ENCODE data around the gene AUTS2.

AUTS2 gene

DNA sequence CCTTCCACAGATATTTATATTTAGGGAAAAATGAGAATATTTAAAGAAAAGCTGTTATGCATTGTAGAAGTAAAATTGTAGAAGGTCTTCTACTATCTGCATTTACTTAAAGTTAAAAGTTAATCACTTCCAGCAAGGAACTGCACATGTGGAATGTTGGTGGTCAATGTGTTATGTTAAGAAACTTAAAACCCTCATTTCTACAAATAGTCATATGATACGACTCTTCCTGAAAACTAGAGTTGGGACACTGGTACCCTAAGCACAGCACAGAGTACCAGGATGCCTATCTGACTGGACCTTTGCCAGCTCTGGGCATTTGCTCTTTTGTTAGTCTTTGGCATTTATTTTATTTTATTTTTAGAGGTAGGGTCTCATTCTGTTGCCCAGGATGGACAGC lies 1009.5 kb downstream of the AUTS2 start:
- peaks cover under 1% of the 10 kb centered on the region for H3K4me1 Mint-ChIP-seq
- H3K27me3 Mint-ChIP-seq (ENCODE audit: low read depth): peaks cover 9% of the 10 kb centered on the region
- no peak overlapping the region for H3K27ac Mint-ChIP-seq
- TF ChIP-seq, protein P1, sequence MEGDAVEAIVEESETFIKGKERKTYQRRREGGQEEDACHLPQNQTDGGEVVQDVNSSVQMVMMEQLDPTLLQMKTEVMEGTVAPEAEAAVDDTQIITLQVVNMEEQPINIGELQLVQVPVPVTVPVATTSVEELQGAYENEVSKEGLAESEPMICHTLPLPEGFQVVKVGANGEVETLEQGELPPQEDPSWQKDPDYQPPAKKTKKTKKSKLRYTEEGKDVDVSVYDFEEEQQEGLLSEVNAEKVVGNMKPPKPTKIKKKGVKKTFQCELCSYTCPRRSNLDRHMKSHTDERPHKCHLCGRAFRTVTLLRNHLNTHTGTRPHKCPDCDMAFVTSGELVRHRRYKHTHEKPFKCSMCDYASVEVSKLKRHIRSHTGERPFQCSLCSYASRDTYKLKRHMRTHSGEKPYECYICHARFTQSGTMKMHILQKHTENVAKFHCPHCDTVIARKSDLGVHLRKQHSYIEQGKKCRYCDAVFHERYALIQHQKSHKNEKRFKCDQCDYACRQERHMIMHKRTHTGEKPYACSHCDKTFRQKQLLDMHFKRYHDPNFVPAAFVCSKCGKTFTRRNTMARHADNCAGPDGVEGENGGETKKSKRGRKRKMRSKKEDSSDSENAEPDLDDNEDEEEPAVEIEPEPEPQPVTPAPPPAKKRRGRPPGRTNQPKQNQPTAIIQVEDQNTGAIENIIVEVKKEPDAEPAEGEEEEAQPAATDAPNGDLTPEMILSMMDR (IDR thresholded peaks at IDR 0.05; ENCODE audit: unreplicated experiment in 3 of 3): no peak
- H3K9me3 Mint-ChIP-seq: peaks cover 4% of the 10 kb centered on the region
- H3K36me3 Mint-ChIP-seq (ENCODE audit: low read depth): peaks cover 25% of the 10 kb centered on the region
- no peak overlapping the region for H3K4me3 Mint-ChIP-seq

DNA sequence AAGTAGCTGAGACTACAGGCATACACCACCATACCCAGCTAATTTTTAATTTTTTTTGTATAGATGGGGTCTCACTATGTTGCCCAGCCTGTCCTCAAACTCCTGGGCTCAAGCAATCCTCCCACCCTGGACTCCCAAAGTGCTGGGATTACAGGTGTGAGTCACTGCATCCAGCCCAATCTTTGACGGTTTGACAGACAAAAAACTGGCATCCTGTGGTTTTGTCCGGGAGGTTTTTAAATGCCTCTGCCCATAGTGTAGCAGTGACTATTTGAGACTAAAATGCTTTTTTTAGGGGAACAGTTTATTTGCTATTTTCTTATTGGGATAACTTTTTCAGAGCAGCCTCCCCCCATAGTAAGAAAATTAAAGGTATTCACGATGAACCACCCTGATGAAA lies 1010.0 kb downstream of the AUTS2 start:
- H3K4me3 Mint-ChIP-seq: no peak overlapping the region
- H3K9me3 Mint-ChIP-seq: peaks cover 4% of the 10 kb centered on the region
- no peak overlapping the region for H3K27ac Mint-ChIP-seq
- H3K27me3 Mint-ChIP-seq (ENCODE audit: low read depth): peaks cover 12% of the 10 kb centered on the region
- peaks cover 21% of the 10 kb centered on the region for H3K36me3 Mint-ChIP-seq (ENCODE audit: low read depth)
- H3K4me1 Mint-ChIP-seq: peaks cover 5% of the 10 kb centered on the region
- TF ChIP-seq, protein P1 (IDR thresholded peaks at IDR 0.05; ENCODE audit: unreplicated experiment in 3 of 3): no peak

DNA sequence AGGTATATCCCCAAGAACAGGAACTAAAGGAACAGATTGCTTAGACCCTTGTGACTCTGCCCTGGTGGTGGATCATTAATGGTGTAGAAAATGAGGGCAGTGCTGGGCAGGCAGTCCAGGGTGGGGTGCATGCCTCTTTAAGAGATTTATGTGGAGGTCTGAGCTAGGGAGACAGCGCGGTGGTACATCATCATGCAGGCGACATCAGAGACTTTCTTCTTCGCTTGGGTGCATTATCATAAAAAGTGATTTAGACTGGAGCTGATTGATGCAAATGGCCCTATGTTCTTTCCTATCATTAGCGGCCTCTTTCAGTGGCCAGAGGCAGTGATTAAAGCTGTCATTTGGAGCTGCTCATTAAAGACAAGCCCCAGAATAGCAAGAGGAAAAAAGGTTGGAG lies 1014.5 kb downstream of the AUTS2 start:
- peaks cover 4% of the 10 kb centered on the region for H3K36me3 Mint-ChIP-seq (ENCODE audit: low read depth)
- no peak overlapping the region for H3K27ac Mint-ChIP-seq
- H3K4me3 Mint-ChIP-seq: no peak overlapping the region
- peaks cover 25% of the 10 kb centered on the region for H3K4me1 Mint-ChIP-seq
- TF ChIP-seq, protein P1 (IDR thresholded peaks at IDR 0.05; ENCODE audit: unreplicated experiment in 3 of 3): no peak
- H3K9me3 Mint-ChIP-seq: no peaks in the 10 kb centered on the region
- peaks cover 27% of the 10 kb centered on the region for H3K27me3 Mint-ChIP-seq (ENCODE audit: low read depth)

DNA sequence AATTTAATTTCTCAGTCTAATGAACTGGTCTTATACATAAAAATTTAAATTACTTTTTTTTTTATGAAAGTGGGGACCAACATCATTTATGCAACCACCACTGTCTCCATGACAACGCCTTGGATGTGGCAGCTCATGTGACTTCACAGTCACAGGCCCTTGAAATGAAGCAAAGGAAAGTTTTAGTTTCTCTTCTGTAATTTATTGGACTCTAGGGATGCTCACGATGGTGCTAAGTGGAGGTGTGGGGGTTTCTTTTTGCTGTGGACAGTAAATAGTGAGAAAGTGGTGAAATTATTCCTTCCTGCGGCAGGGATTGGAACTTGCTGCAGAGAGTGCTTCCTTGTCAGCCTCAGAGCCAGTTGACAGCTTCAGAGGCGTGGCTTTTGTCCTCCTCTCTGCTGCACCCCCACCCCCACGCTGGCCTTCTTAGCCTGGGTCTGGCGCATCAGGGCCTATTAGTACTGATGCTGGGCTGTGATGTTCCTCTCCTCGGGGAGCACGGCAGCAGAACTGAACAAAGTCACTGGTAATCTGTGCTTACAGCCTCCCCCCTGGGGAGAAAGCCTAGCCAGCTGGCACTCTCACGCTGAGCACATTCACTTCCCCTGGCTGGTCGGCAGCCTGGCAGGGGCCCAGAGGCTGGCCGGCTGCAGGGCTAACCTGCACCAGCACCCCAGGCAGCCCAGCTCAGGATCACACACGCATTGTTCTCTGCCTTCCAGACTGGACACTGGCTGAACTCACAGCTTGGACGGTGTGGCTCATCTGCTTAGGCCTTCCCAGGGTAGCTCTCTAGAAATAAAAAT lies 1016.2 kb downstream of the AUTS2 start:
- Mint-ChIP-seq H3K27me3 (ENCODE audit: low read depth) (peaks cover 42% of the 10 kb centered on the region), H3K4me3 (no peak overlapping the region), H3K9me3 (no peaks in the 10 kb centered on the region), H3K27ac (peak overlapping the region; percentile 27 to 45 (median 33)), H3K4me1 (peaks cover 32% of the 10 kb centered on the region), H3K36me3 (ENCODE audit: low read depth) (peaks cover 4% of the 10 kb centered on the region)
- TF ChIP-seq, protein P1 (IDR thresholded peaks at IDR 0.05; ENCODE audit: unreplicated experiment in 3 of 3): no peak

DNA sequence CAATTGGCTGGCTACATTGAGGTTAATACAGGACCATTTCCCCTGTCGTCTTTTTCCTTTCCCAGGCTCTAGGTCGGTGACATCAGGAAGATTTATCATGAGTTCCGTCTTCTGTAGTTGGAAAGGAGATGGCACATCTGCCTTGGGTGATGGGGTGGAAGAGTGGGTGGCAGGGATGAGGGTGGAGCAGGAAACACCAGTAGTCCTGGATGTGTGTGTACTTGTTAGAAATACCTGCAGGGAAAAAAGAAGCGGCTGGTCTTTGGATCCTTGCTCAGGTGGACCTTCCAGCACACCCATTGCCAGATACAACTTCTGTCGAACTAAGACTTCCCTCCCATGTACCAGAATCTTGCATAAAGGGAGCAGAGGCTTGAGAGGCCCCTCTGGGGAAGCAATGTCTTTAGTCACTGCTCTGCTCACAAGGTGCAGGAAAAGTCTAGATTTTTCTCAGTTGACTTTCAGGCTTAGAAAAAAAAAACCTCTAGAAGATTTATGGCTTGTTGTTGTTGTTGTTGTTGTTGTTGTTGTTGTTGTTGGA lies 1016.9 kb downstream of the AUTS2 start:
- Mint-ChIP-seq H3K4me3 (no peak overlapping the region), H3K4me1 (peaks cover 37% of the 10 kb centered on the region), H3K36me3 (ENCODE audit: low read depth) (peaks cover 4% of the 10 kb centered on the region), H3K27me3 (ENCODE audit: low read depth) (peaks cover 48% of the 10 kb centered on the region), H3K9me3 (no peaks in the 10 kb centered on the region), H3K27ac (peak overlapping the region in 2 of 3 experiments; percentile 33 to 45)
- TF ChIP-seq, protein P1 (IDR thresholded peaks at IDR 0.05; ENCODE audit: unreplicated experiment in 3 of 3): no peak
